PC-9 (cell line): ENCODE data around the gene STAG2. TPM values are rescaled to one million over a fixed set of nuclear protein-coding genes. Genes with fewer than 3 reads are reported as not detected.

Source experiments
- BruUV-seq: library from RNA; stranded (reverse); fragments of 400-500 nt; replicated peaks from 2 replicates; lab custom pipeline; 2021; lab: Mats Ljungman, UMichigan
- CTCF ChIA-PET: fragments of 300-600 bp; sonication (Branson Sonifier 250); formaldehyde crosslinking; loops from one replicate; lab custom pipeline; 2022; ENCODE audit warnings: antibody characterized with exemption; lab: Charles Lee
- POLR2A ChIA-PET: fragments of 300-600 bp; sonication (Branson Sonifier 250); formaldehyde crosslinking; loops from one replicate; lab custom pipeline; 2022; ENCODE audit warnings: antibody characterized with exemption; ENCODE audit not compliant: unreplicated experiment; lab: Charles Lee
- DNase-seq, 2 experiments: peaks; one replicate each; pipeline versions ENCODE4 v3.0.0 to v3.0.0-alpha.2; 2015 to 2022; ENCODE audit warnings: mixed read lengths in 1 of 2
- H2AFZ ChIP-seq: fragments of 200-600 bp; sonication (generic); 2 replicates; pipeline ENCODE4 v1.8.1; 2017; ENCODE audit warnings: antibody characterized with exemption
- H3F3A ChIP-seq: fragments of 200-600 bp; sonication (generic); 2 replicates; pipeline ENCODE4 v1.8.1; 2017; ENCODE audit warnings: antibody characterized with exemption, mild to moderate bottlenecking, low read depth; ENCODE audit not compliant: insufficient read depth
- H3K27ac ChIP-seq: fragments of 200-600 bp; sonication (generic); 2 replicates; pipeline ENCODE4 v1.6.1; 2016; ENCODE audit warnings: mixed run types
- H3K27me3 ChIP-seq: fragments of 200-600 bp; sonication (generic); 2 replicates; pipeline ENCODE4 v1.6.1; 2016; ENCODE audit warnings: low read depth, mixed run types; ENCODE audit not compliant: insufficient read depth
- H3K36me3 ChIP-seq: fragments of 200-600 bp; sonication (generic); 2 replicates; pipeline ENCODE4 v1.6.1; 2016; ENCODE audit warnings: low read depth, mixed run types
- H3K4me1 ChIP-seq: fragments of 200-600 bp; sonication (generic); replicated peaks from 2 replicates; pipeline ENCODE4 v1.6.1; 2016; ENCODE audit warnings: mixed run types; ENCODE audit not compliant: insufficient read depth
- H3K4me2 ChIP-seq: fragments of 200-600 bp; sonication (generic); 2 replicates; pipeline ENCODE4 v1.6.1; 2017; ENCODE audit warnings: mixed run types
- H3K4me3 ChIP-seq: fragments of 200-600 bp; sonication (generic); 2 replicates; pipeline ENCODE4 v1.6.1; 2016; ENCODE audit warnings: mixed run types
- H3K79me2 ChIP-seq: fragments of 200-600 bp; sonication (generic); 2 replicates; pipeline ENCODE4 v1.6.1; 2017; ENCODE audit warnings: low read depth, mixed run types
- H3K9me2 ChIP-seq: fragments of 200-600 bp; sonication (generic); 2 replicates; pipeline ENCODE4 v1.8.1; 2017; ENCODE audit warnings: mild to moderate bottlenecking; ENCODE audit not compliant: insufficient read depth
- H3K9me3 ChIP-seq: fragments of 200-600 bp; sonication (generic); 2 replicates; pipeline ENCODE4 v1.8.1; 2016; ENCODE audit warnings: low read depth; ENCODE audit not compliant: insufficient read depth
- H4K20me1 ChIP-seq: fragments of 200-600 bp; sonication (generic); 2 replicates; pipeline ENCODE4 v1.8.1; 2017; ENCODE audit not compliant: insufficient read depth
- CTCF ChIP-seq: fragments of 200-600 bp; sonication (generic); conservative IDR thresholded peaks from 2 replicates; pipeline ENCODE4 v1.6.1; 2017; ENCODE audit warnings: mixed run types, antibody characterized with exemption, mild to moderate bottlenecking, moderate library complexity
- EZH2 ChIP-seq: fragments of 200-600 bp; sonication (generic); IDR thresholded peaks from 2 replicates; pipeline ENCODE4 v1.8.0; 2017; ENCODE audit warnings: antibody characterized with exemption, low read depth
- intact Hi-C: fragments of 100-400 bp; cut with micrococcal nuclease; formaldehyde crosslinking; loops from one replicate; pipeline ENCODE4 v1.10.0; 2022; ENCODE audit not compliant: unreplicated experiment
- total RNA-seq: library from RNA; stranded (reverse); gene quantifications from 2 replicates; pipeline ENCODE4 v1.2.3, GENCODE V29; 2021

STAG2 gene
- total RNA-seq, 1 experiment from 2014 or later, result 108 TPM

DNA sequence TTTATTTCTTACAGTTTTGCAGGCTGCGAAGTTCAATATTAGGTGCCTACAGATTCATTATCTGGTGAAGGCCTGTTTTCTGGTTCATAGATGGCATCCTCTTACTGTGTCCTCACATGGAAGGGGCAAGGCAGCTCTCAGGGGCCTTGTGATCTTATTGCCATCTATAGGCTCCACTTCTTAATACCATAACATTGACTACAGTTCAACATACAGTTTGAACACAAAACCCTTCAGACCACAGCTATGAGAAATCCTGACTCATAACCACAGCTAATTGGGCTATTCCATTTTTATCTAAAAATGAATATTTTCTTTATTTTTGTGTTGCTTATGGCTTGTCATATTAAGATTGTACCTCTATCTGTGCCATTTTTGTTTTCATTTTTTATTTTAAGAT lies 72.3 kb downstream of the STAG2 start:
- intact Hi-C loops, result no loop called here
- TF ChIP-seq CTCF (no peak), EZH2 (no peak)
- Histone ChIP-seq H3K4me2 (no peak overlapping the region), H3K9me2 (no peaks in the 10 kb centered on the region), H3K36me3 (no peaks in the 10 kb centered on the region; the same call in 1 of the 2 replicates), H3K9me3 (no peaks in the 10 kb centered on the region), H3K4me3 (no peak overlapping the region), H3K4me1 (no peaks in the 10 kb centered on the region), H2AFZ (no peak overlapping the region), H3K27me3 (no peaks in the 10 kb centered on the region), H3K79me2 (peaks cover 17% of the 10 kb centered on the region; the same call in 1 of the 2 replicates), H3F3A (peaks cover 9% of the 10 kb centered on the region; the same call in 1 of the 2 replicates), H4K20me1 (peaks cover 4% of the 10 kb centered on the region), H3K27ac (no peak overlapping the region)
- DNase-seq, result no peak
- ChIA-PET CTCF (no interaction called here), POLR2A (no interaction called here)
- no TSS peak for BruUV-seq

- Histone ChIP-seq H3K9me3 (no peaks in the 10 kb centered on the region), H3K4me1 (no peaks in the 10 kb centered on the region), H4K20me1 (peaks cover 4% of the 10 kb centered on the region), H3K27ac (no peak overlapping the region), H3K9me2 (no peaks in the 10 kb centered on the region), H2AFZ (no peak overlapping the region), H3K4me3 (no peak overlapping the region), H3F3A (peaks cover 9% of the 10 kb centered on the region; the same call in 1 of the 2 replicates), H3K4me2 (no peak overlapping the region), H3K36me3 (no peaks in the 10 kb centered on the region; the same call in 1 of the 2 replicates), H3K27me3 (no peaks in the 10 kb centered on the region), H3K79me2 (peaks cover 17% of the 10 kb centered on the region; the same call in 1 of the 2 replicates)
- no TSS peak for BruUV-seq
- no peak for DNase-seq
- intact Hi-C loops, result no loop called here
- TF ChIP-seq EZH2, result no peak
- TF ChIP-seq CTCF, result no peak
- ChIA-PET CTCF (interaction anchor here (0.9 kb wide), 1 partner anchor 202 kb away, joined by 7 read pairs; no protein-coding TSS in a partner anchor), POLR2A (no interaction called here)
Measured at GRCh38 chrX:124035657-124036056, 74.2 kb downstream of the STAG2 start.

DNA sequence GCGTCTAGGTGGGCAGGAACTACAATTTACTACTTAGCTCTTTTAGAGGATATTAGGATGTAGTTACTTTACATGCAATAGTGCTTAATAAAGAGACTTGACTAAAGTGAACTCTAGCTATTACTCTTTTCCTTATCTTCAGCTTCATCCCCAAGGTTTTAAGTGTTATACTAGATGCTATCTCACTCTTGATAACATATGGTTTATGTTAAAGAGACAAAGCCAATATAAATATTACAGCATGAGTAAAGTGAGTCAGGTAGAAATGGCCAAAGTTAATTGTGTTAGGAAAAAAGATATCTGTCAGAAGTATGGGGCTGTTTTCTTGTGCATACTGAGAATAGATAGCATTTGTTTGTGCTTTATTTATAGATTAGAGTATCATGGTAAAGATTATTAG lies 80.5 kb downstream of the STAG2 start:
- no peak for DNase-seq
- Histone ChIP-seq H3K9me2 (no peaks in the 10 kb centered on the region), H3K27ac (no peak overlapping the region), H3K4me1 (no peaks in the 10 kb centered on the region), H3K27me3 (no peaks in the 10 kb centered on the region), H3F3A (0 out of 2 replicates have a peak, but pooled peaks cover 9% of the 10 kb centered on the region), H4K20me1 (peaks cover 5% of the 10 kb centered on the region), H3K4me3 (no peak overlapping the region), H3K4me2 (no peak overlapping the region), H3K9me3 (no peaks in the 10 kb centered on the region), H3K79me2 (no peaks in the 10 kb centered on the region), H3K36me3 (peaks cover 12% of the 10 kb centered on the region), H2AFZ (no peak overlapping the region)
- ChIA-PET POLR2A (no interaction called here), CTCF (no interaction called here)
- no TSS peak for BruUV-seq
- TF ChIP-seq CTCF (no peak), EZH2 (no peak)
- intact Hi-C loops, result no loop called here
